ENCODE data around the gene CACNA1C.

- no peak for TF ChIP-seq CTCF (IDR thresholded peaks at IDR 0.05)
- no peak for TF ChIP-seq POLR2A (IDR thresholded peaks at IDR 0.05)
- no peak for TF ChIP-seq EP300 (IDR thresholded peaks at IDR 0.05)
- no peak for TF ChIP-seq POLR2AphosphoS5 (IDR thresholded peaks at IDR 0.05)
These were observed 158.3 kb downstream of the CACNA1C start for GRCh38 chr12:2211119-2211518.
